Stimulated activated naive CD8-positive, alpha-beta T cell treated with anti-CD3 and anti-CD28 coated beads, Interleukin-15, Interleukin-2, amounts not matched to agents 100 ng/mL and 50 ng/mL, for 24 hours (primary cell): ENCODE measurements around the gene TCTN2.

Source experiments
- H3K27ac Mint-ChIP-seq: one replicate; pipeline ENCODE4 v1.8.0; 2021; ENCODE audit warnings: mild to moderate bottlenecking, mixed read lengths
- H3K27me3 Mint-ChIP-seq: one replicate; pipeline ENCODE4 v1.8.0; 2021; ENCODE audit warnings: mixed read lengths
- H3K36me3 Mint-ChIP-seq: one replicate; pipeline ENCODE4 v1.8.0; 2021; ENCODE audit warnings: low read depth, mixed read lengths
- H3K4me1 Mint-ChIP-seq: one replicate; pipeline ENCODE4 v1.8.0; 2021; ENCODE audit warnings: low read depth, mixed read lengths
- H3K4me3 Mint-ChIP-seq: one replicate; pipeline ENCODE4 v1.8.0; 2021; ENCODE audit warnings: mild to moderate bottlenecking, mixed read lengths
- H3K9me3 Mint-ChIP-seq: one replicate; pipeline ENCODE4 v1.8.0; 2021; ENCODE audit warnings: mixed read lengths

Gene TCTN2

DNA sequence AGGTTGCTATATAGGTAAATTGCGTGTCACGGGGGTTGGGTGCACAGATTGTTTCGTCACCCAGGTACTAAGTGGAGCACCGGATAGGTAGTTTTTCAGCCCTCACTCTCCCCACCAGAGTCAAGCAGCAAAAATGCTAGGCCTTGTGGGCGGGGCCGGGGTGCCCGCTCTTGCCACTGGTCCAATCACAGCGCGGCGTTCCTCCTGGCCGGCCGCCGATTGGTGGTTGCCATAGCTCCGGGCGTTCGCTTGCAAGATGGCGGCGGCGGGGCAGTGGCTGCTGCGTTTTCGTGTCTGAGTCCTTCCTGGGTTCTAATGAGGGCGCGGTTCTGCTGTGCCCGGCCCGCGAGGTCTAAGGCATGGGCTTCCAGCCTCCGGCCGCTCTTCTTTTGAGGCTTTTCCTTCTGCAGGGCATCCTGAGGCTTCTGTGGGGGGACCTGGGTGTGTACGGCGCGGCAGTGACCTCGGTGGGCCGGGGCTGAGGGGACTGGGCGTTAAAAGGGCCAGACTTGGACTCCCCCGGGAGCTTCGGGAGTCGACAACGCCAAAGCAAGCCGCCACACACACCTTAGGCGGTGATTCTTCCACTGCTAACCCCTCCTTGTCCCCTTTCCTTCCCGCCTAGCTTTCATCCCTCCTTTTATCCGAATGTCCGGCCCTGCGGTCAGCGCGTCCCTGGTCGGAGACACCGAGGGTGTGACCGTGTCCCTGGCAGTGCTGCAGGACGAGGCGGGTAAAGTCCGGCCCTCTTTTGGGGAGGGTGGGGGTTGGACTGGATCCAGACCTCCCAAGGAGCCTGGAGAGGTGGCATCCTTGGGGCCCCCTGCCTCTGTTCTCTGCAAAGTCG, at the start of gene TCTN2:
Gene TCTN2 (plus strand): TSS at position 232 of the 847 bp plus-strand sequence. CDS start 128 bp downstream, at position 360.
- H3K4me3 Mint-ChIP-seq = peak within 1 kb of the TSS; percentile 86
- no peaks in the 10 kb centered on the region for H3K9me3 Mint-ChIP-seq
- peak within 1 kb of the TSS; percentile 58 for H3K27ac Mint-ChIP-seq
- H3K4me1 Mint-ChIP-seq = peaks cover 12% of the 10 kb centered on the region
- H3K36me3 Mint-ChIP-seq = peaks cover 14% of the 10 kb centered on the region
- no peaks in the 10 kb centered on the region for H3K27me3 Mint-ChIP-seq

DNA sequence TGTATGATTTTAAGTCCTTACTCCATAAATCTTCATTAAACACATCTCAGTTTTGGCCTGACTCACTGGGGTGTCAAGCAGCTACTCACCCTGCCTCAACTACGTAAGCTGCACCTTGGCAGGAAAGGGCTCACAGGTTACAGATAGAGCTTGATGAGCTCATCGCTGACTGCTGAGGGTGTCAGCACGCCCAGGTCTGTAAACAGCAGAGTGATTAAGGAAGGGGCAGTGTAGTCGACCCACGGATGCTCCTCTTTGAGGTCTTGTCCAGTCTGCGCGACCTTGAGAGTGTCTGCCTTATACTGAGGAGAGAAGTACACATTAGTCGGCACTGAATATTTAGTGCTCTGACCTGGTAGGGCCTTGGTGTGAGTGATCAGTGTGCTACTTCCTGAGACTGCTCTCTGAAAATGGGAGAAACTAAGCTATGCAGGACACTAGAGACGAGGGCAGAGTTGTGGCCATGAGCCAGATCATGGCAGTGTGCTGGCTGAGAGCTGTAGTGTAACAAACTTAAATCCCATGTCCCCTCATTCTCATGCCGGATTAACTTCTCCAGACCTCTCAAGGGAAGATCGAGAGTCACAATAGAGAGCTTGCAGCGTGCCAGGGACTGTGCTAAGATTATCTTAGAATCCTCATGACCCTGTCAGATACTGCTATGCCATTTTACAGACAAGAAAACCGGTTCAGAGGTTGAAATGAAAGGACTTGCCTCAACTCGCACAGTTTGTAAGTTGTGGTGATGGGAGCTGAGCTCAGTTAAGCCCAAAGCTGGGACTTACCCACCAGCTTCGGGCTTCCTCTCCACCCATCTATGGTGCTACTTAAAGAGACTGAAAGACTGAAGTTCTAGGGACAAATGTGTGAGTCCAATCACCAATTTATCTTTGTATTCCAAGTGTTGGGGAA, 49.0 kb upstream of the TCTN2 start:
- H3K27me3 Mint-ChIP-seq = no peaks in the 10 kb centered on the region
- H3K27ac Mint-ChIP-seq = peak overlapping the region; percentile 63
- no peaks in the 10 kb centered on the region for H3K9me3 Mint-ChIP-seq
- H3K4me1 Mint-ChIP-seq = peaks cover 3% of the 10 kb centered on the region
- H3K4me3 Mint-ChIP-seq = no peak overlapping the region
- H3K36me3 Mint-ChIP-seq = peaks cover 78% of the 10 kb centered on the region

DNA sequence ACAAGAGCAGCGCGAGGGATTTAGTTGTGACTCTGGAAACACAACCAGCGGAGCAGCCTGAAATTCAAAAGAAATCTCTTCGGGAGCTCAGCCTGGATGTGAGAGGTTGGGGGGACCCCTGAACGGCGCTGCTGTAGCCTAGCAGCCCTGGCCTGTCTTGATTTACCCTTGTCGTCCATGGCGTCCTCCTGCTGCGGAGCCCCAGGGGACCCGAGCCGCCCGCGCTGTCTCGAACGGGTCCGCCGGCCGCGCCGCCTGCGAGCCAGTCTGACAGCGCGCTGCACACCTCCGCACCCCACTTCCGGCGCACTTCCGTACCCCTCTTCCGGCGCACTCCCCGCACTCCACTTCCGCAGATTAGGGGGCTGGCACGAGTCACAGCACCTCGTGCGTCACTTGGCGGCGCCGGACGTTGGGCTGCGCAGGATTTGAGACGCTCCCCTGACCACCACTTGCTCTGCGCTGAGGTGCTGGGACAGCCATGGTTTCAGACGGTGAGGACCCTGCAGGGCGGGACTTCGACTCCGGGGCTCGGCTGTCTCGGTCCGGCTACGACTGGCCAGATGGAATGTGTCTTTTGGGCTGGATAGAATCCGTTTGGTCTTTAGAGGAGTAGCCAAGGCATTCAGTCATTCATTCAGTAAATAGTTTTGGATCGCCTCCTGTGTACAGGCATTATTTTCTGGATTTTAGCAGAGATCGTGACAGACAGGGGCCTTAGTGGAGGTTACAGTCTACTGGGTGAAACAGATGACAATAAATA, 37.4 kb upstream of the TCTN2 start, which contains the start of the genes EIF2B1 and GTF2H3:
Gene EIF2B1 (minus strand): TSS at position 308 of the 763 bp plus-strand sequence. CDS start 129 bp downstream, at position 179.
Gene GTF2H3 (plus strand): TSS at position 451 of the 763 bp plus-strand sequence. CDS start 31 bp downstream, at position 482.
- H3K27ac Mint-ChIP-seq = peak within 1 kb of the TSS; percentile 98
- H3K4me3 Mint-ChIP-seq = peak within 1 kb of the TSS; percentile 97
- no peaks in the 10 kb centered on the region for H3K9me3 Mint-ChIP-seq
- H3K4me1 Mint-ChIP-seq = peaks cover 31% of the 10 kb centered on the region
- peaks cover 43% of the 10 kb centered on the region for H3K36me3 Mint-ChIP-seq
- no peaks in the 10 kb centered on the region for H3K27me3 Mint-ChIP-seq

DNA sequence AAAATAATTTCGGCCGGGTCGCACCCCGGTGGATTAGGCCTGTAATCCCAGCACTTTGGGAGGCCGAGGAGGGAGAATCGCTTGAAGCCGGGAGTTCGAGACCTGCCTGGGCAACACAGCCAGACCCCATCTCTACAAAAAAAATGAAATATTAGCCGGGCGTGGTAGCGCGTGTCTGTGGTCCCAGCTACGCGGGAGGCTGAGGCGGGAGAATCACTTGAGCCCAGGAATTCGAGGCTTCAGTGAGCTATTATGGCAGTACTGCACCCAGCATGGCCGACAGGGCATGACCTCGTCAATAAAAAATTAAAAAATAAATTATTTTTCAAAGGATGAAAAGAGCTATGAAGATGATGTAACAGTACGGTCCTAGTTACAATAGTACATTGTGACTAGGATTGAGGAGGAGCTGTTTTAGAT, 36.8 kb upstream of the TCTN2 start:
- no peaks in the 10 kb centered on the region for H3K9me3 Mint-ChIP-seq
- H3K4me3 Mint-ChIP-seq = peak overlapping the region; percentile 97
- H3K4me1 Mint-ChIP-seq = peaks cover 31% of the 10 kb centered on the region
- H3K27me3 Mint-ChIP-seq = no peaks in the 10 kb centered on the region
- H3K36me3 Mint-ChIP-seq = peaks cover 37% of the 10 kb centered on the region
- H3K27ac Mint-ChIP-seq = peak overlapping the region; percentile 98

DNA sequence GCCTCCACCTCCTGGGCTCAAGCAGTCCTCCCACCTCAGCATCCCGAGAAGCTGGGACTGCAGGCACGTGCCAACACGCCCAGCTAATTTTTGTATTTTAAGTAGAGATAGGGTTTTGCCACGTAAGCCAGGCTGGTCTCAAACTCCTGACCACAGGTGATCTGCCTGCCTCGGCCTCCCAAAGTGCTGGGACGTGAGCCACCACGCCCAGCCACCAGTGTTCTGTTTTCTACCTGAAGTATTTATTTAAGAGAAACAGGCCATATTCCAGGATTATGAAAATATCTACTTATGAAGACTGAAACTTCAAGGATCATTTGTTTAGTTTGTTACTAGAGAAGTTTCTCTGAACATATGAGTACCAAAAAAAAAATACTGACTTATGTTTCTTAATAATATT, 27.0 kb upstream of the TCTN2 start:
- Mint-ChIP-seq H3K4me3 (no peak overlapping the region), H3K27me3 (no peaks in the 10 kb centered on the region), H3K36me3 (peaks cover 57% of the 10 kb centered on the region), H3K9me3 (no peaks in the 10 kb centered on the region), H3K4me1 (no peaks in the 10 kb centered on the region), H3K27ac (no peak overlapping the region)

DNA sequence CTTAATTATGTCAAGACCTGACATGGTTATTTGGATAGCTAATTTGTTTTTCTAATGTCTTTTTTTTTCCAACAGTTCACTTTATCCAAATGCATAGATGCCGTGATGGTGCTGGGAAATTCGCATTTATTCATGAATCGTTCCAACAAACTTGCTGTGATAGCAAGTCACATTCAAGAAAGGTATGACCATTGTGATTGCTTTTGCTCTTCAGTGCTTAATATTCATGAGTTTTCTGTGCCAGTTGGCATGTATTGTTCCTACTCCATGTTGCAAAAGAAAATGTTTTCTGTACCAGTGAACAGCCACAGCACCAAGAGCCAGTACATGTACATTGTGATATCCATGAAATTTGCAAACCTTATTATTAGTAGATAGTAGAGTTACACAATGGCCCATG, 25.5 kb upstream of the TCTN2 start:
- Mint-ChIP-seq H3K4me3 (no peak overlapping the region), H3K27ac (no peak overlapping the region), H3K4me1 (no peaks in the 10 kb centered on the region), H3K36me3 (peaks cover 59% of the 10 kb centered on the region), H3K9me3 (no peaks in the 10 kb centered on the region), H3K27me3 (no peaks in the 10 kb centered on the region)

DNA sequence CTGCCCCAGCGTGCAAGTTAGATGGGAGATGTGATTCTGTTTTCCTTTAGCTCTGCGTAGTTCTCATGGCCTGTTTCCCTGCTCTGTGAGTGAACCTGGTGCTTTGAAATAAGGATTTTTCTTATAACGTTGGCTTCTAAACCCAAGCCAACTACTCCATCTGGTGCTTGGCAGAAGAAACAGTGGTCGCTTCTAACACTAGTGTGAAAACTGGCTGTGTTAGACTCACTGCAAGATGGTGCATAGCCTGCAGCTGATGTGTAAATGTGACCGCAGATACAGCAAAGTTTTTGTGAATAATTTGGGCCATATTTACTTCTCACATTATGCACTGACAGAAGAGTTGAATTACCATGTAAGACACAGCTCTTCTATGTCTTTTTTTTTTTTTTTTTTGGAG, 25.0 kb upstream of the TCTN2 start:
- Mint-ChIP-seq H3K27me3 (no peaks in the 10 kb centered on the region), H3K4me3 (no peak overlapping the region), H3K9me3 (no peaks in the 10 kb centered on the region), H3K4me1 (no peaks in the 10 kb centered on the region), H3K36me3 (peaks cover 60% of the 10 kb centered on the region), H3K27ac (no peak overlapping the region)

DNA sequence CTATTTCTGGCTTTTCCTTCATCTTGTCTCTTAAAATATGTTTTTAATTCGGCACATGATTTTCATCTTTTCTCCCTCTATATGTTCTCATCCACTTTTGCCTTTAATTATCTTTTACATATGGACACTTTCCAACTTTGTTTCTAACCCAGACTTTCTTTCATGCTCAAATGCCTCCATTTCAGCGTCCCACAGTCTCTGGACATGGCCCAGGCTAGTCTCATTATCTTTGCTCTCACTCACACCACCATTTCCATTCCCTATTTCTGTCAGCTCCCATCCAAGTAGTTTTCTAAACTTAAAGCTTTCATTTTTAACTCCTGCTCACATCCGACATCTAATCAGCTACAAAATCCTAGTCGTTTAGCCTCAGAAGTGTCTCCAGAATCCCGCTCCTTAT, 22.5 kb upstream of the TCTN2 start:
- no peaks in the 10 kb centered on the region for H3K4me1 Mint-ChIP-seq
- H3K27ac Mint-ChIP-seq = no peak overlapping the region
- H3K9me3 Mint-ChIP-seq = no peaks in the 10 kb centered on the region
- no peak overlapping the region for H3K4me3 Mint-ChIP-seq
- H3K27me3 Mint-ChIP-seq = no peaks in the 10 kb centered on the region
- H3K36me3 Mint-ChIP-seq = peaks cover 65% of the 10 kb centered on the region

DNA sequence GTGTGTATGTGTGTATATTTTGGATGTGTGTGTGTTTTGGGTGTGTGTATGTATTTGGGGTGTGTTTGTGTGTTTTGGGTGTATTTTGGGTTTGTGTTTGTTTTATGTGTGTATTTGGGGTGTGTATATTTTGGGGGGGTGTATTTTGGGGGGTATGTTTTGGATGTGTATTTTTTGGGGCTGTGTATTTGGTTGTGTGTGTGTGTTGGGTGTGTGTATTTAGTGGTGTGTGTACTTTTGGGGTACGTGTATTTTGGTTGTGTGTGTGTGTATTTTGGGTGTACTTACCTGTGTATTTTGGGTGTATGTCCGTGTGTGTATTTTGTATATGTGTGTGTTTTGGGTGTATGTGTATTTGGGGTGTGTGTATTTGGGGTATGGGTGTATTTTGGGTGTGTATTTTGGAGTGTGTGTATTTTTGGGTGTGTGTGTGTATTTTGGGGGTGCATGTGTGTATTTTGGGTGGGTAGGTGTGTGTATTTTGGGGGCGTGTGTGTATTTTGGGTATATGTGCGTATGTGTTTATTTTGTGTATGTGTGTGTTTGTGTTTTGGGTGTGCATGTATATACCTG, 16.7 kb upstream of the TCTN2 start:
- Mint-ChIP-seq H3K9me3 (no peaks in the 10 kb centered on the region), H3K4me1 (peaks cover 4% of the 10 kb centered on the region), H3K27me3 (no peaks in the 10 kb centered on the region), H3K27ac (no peak overlapping the region), H3K36me3 (peaks cover 64% of the 10 kb centered on the region), H3K4me3 (no peak overlapping the region)

DNA sequence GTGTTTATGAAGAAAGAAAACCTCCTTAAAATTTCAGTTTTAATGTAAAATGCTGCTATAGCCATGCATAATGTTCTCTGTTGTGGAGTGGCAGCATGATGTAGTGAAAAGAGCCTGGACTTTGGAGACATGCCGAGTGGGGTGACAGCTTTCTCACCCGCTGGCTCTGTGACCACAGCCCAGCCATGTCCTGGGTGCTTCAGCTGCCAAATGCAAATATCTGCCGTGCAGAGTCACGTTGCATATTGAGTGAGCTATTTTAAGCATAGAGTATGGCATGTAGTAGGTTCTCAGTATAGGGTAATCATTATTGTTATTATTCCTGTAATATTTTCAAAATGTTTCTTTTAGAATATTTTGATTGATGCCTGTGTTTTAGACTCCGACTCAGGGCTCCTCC, 15.5 kb upstream of the TCTN2 start:
- H3K27me3 Mint-ChIP-seq = no peaks in the 10 kb centered on the region

DNA sequence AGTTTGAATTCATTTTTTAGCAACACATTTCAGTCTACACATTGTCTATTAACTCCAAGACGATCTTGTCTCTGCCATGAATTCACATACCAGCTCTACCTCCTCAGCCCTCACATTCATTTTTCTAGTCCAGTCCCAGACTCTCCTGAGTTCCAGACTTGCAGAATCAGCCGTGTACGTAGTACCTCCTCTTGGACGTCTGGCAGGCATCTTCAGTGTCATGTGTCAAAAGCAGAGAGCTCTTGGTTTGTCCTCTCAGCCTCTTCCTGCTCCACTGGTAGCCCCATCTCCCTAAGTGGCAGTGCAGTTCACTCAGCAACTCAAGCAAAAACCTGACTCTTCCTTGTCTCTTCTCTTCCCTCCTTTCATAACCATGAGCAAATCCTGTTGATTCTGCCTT, 14.5 kb upstream of the TCTN2 start:
- H3K9me3 Mint-ChIP-seq = no peaks in the 10 kb centered on the region
- H3K36me3 Mint-ChIP-seq = peaks cover 66% of the 10 kb centered on the region
- no peak overlapping the region for H3K27ac Mint-ChIP-seq
- H3K4me3 Mint-ChIP-seq = no peak overlapping the region
- no peaks in the 10 kb centered on the region for H3K27me3 Mint-ChIP-seq
- H3K4me1 Mint-ChIP-seq = peaks cover 10% of the 10 kb centered on the region

More for the DNA sequence above, 15.5 kb upstream of the TCTN2 start:
- Mint-ChIP-seq H3K4me1 (peaks cover 10% of the 10 kb centered on the region), H3K9me3 (no peaks in the 10 kb centered on the region), H3K36me3 (peaks cover 70% of the 10 kb centered on the region), H3K4me3 (no peak overlapping the region), H3K27ac (no peak overlapping the region)

DNA sequence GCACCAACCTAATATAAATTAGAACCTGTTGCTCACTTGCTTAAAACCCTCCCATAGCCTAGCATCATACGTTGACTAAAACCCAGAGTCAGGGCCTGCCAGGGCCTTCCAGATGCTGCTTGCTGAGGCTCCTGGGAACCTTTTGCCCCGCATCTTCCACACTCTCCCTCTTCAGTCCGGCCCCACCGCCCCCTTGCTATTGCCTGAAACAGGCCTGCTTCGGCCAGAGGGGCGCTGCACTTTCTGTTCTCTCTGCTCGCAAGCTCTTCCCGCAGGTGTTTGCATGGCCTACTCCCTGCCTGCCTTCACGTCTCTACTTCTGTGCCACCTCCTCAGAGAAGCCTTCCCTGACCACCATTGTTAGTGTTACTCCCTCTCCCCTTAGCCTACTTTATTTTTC, 13.7 kb upstream of the TCTN2 start:
- H3K27ac Mint-ChIP-seq = no peak overlapping the region
- no peaks in the 10 kb centered on the region for H3K27me3 Mint-ChIP-seq
- H3K9me3 Mint-ChIP-seq = no peaks in the 10 kb centered on the region
- H3K4me1 Mint-ChIP-seq = peaks cover 10% of the 10 kb centered on the region
- no peak overlapping the region for H3K4me3 Mint-ChIP-seq
- peaks cover 60% of the 10 kb centered on the region for H3K36me3 Mint-ChIP-seq

DNA sequence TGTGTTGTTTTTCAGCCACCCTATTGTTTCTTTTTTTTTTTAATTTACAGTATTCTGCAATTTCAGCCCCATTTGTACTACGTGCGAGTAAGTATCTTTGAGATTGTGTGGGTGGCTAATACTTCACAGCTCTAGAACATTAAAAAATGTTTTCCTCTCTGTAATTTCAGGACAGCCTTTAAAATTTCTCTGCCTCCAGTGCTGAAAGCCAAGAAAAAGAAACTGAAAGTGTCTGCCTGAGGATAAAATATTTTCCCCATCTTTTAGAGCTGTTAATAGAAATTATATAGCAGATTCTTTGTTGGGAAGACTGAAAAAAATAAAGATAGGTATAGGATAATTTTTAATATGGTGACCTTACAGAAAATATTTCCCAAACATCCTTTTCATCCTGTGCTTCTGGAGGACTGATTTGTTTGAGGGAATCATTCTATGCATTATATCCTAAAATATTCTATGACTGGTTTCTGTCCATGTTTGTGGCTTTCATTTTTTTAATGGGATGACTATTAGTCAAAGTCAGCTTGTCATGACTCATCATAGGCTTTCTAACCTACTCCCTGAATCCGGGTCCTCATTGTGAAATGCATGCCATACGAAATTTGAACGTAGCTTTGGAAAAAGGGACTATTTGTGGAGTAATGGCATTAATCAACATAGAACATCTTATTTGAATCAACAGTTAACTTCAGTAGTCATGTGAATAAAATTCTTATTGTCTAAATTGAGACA, 10.8 kb upstream of the TCTN2 start:
- H3K4me1 Mint-ChIP-seq = peaks cover 10% of the 10 kb centered on the region
- H3K9me3 Mint-ChIP-seq = no peaks in the 10 kb centered on the region
- peak overlapping the region; percentile 11 for H3K27ac Mint-ChIP-seq
- no peaks in the 10 kb centered on the region for H3K27me3 Mint-ChIP-seq
- H3K4me3 Mint-ChIP-seq = no peak overlapping the region
- peaks cover 58% of the 10 kb centered on the region for H3K36me3 Mint-ChIP-seq
